ENCODE data around the gene OAF. TPM values are rescaled to one million over a fixed set of nuclear protein-coding genes. Genes with fewer than 3 reads are reported as not detected.

OAF gene
- total and polyA plus RNA-seq, 3 experiments from 2014 or later = 2.6 to 3.4 (median 3.0) TPM

GRCh38 chr11:120224361-120224760 lies 13.5 kb downstream of the OAF start:
- peaks cover 4 to 6% of the 10 kb centered on the region in 2 donors for H3K27me3 Mint-ChIP-seq

GRCh38 chr11:120224972-120225909 lies 14.4 kb downstream of the OAF start:
- Mint-ChIP-seq H3K9me3 (no peaks in the 10 kb centered on the region), H3K27ac (peak overlapping the region in 1 of 8 donors; percentile 22), H3K4me1 (peaks cover 0 to 7% (median 2%) of the 10 kb centered on the region in 3 donors), H3K27me3 (peaks cover 4 to 5% of the 10 kb centered on the region in 2 donors), H3K36me3 (no peaks in the 10 kb centered on the region), H3K4me3 (peak overlapping the region in 1 of 7 donors; percentile 24)
- Histone ChIP-seq H3K36me3 (ENCODE audit: insufficient read depth, low read length) (no peaks in the 10 kb centered on the region), H3K4me1 (ENCODE audit: insufficient read depth, low read length) (no peaks in the 10 kb centered on the region), H3K27me3 (ENCODE audit: insufficient read depth, low read length, poor library complexity, severe bottlenecking) (no peaks in the 10 kb centered on the region), H3K4me3 (ENCODE audit: low read length) (no peak overlapping the region), H3K27ac (ENCODE audit: low read depth, low read length) (no peak overlapping the region), H3K9me3 (ENCODE audit: low read length) (no peaks in the 10 kb centered on the region)
- ChIA-PET CTCF (interaction anchor here (1.2 kb wide), 1 partner anchor 13 kb away, joined by 4 read pairs; no protein-coding TSS in a partner anchor), POLR2A (no interaction called here)
- DNase-seq = peak in 1 of 5 donors; percentile 33

More at GRCh38 chr11:120224361-120224760, 13.5 kb downstream of the OAF start:
- Mint-ChIP-seq H3K9me3 (no peaks in the 10 kb centered on the region), H3K4me1 (peaks cover 0 to 7% (median 2%) of the 10 kb centered on the region in 3 donors), H3K4me3 (no peak overlapping the region), H3K27ac (peak overlapping the region in 1 of 8 donors; percentile 42), H3K36me3 (no peaks in the 10 kb centered on the region)
- ChIA-PET POLR2A (no interaction called here), CTCF (no interaction called here)
- Histone ChIP-seq H3K4me3 (ENCODE audit: low read length) (no peak overlapping the region), H3K36me3 (ENCODE audit: insufficient read depth, low read length) (no peaks in the 10 kb centered on the region), H3K4me1 (ENCODE audit: insufficient read depth, low read length) (no peaks in the 10 kb centered on the region), H3K27me3 (ENCODE audit: insufficient read depth, low read length, poor library complexity, severe bottlenecking) (no peaks in the 10 kb centered on the region), H3K9me3 (ENCODE audit: low read length) (no peaks in the 10 kb centered on the region), H3K27ac (ENCODE audit: low read depth, low read length) (no peak overlapping the region)
- DNase-seq = no peak

GRCh38 chr11:120226242-120226641 lies 15.4 kb downstream of the OAF start:
- no peak overlapping the region for H3K4me3 ChIP-seq (ENCODE audit: low read length)
- Mint-ChIP-seq H3K27ac (no peak overlapping the region), H3K9me3 (no peaks in the 10 kb centered on the region), H3K4me3 (no peak overlapping the region), H3K36me3 (no peaks in the 10 kb centered on the region), H3K27me3 (peaks cover 2 to 4% of the 10 kb centered on the region in 2 donors), H3K4me1 (peaks cover 0 to 7% (median 2%) of the 10 kb centered on the region in 3 donors)
- no peaks in the 10 kb centered on the region for H3K4me1 ChIP-seq (ENCODE audit: insufficient read depth, low read length)
- POLR2A ChIA-PET = no interaction called here
- no peaks in the 10 kb centered on the region for H3K36me3 ChIP-seq (ENCODE audit: insufficient read depth, low read length)
- DNase-seq = no peak
- no peaks in the 10 kb centered on the region for H3K9me3 ChIP-seq (ENCODE audit: low read length)
- no peaks in the 10 kb centered on the region for H3K27me3 ChIP-seq (ENCODE audit: insufficient read depth, low read length, poor library complexity, severe bottlenecking)
- H3K27ac ChIP-seq (ENCODE audit: low read depth, low read length) = no peak overlapping the region
- CTCF ChIA-PET = no interaction called here

- DNase-seq = no peak
- Mint-ChIP-seq H3K9me3 (no peaks in the 10 kb centered on the region), H3K27me3 (peaks cover 2 to 4% of the 10 kb centered on the region in 2 donors), H3K4me3 (no peak overlapping the region), H3K36me3 (no peaks in the 10 kb centered on the region), H3K27ac (no peak overlapping the region), H3K4me1 (peaks cover 0 to 7% (median 2%) of the 10 kb centered on the region in 3 donors)
- Histone ChIP-seq H3K9me3 (ENCODE audit: low read length) (no peaks in the 10 kb centered on the region), H3K27me3 (ENCODE audit: insufficient read depth, low read length, poor library complexity, severe bottlenecking) (no peaks in the 10 kb centered on the region), H3K36me3 (ENCODE audit: insufficient read depth, low read length) (no peaks in the 10 kb centered on the region), H3K27ac (ENCODE audit: low read depth, low read length) (no peak overlapping the region), H3K4me1 (ENCODE audit: insufficient read depth, low read length) (no peaks in the 10 kb centered on the region), H3K4me3 (ENCODE audit: low read length) (no peak overlapping the region)
- CTCF ChIA-PET = no interaction called here
- POLR2A ChIA-PET = no interaction called here
Observed at GRCh38 chr11:120226714-120227113, 15.9 kb downstream of the OAF start.

GRCh38 chr11:120227228-120227852 lies 16.5 kb downstream of the OAF start:
- peaks cover 2 to 4% of the 10 kb centered on the region in 2 donors for H3K27me3 Mint-ChIP-seq
- Histone ChIP-seq H3K36me3 (ENCODE audit: insufficient read depth, low read length) (no peaks in the 10 kb centered on the region), H3K27me3 (ENCODE audit: insufficient read depth, low read length, poor library complexity, severe bottlenecking) (no peaks in the 10 kb centered on the region), H3K9me3 (ENCODE audit: low read length) (no peaks in the 10 kb centered on the region), H3K4me3 (ENCODE audit: low read length) (no peak overlapping the region), H3K4me1 (ENCODE audit: insufficient read depth, low read length) (no peaks in the 10 kb centered on the region), H3K27ac (ENCODE audit: low read depth, low read length) (no peak overlapping the region)
- DNase-seq = no peak
- peak overlapping the region in 1 of 8 donors; percentile 69 for H3K27ac Mint-ChIP-seq
- CTCF ChIA-PET = no interaction called here
- peaks cover 0 to 7% (median 2%) of the 10 kb centered on the region in 3 donors for H3K4me1 Mint-ChIP-seq
- no peak overlapping the region for H3K4me3 Mint-ChIP-seq
- no peaks in the 10 kb centered on the region for H3K9me3 Mint-ChIP-seq
- POLR2A ChIA-PET = no interaction called here
- no peaks in the 10 kb centered on the region for H3K36me3 Mint-ChIP-seq

- no peaks in the 10 kb centered on the region for H3K27me3 ChIP-seq (ENCODE audit: insufficient read depth, low read length, poor library complexity, severe bottlenecking)
- H3K27ac Mint-ChIP-seq = no peak overlapping the region
- H3K4me3 ChIP-seq (ENCODE audit: low read length) = no peak overlapping the region
- no peak overlapping the region for H3K4me3 Mint-ChIP-seq
- H3K4me1 ChIP-seq (ENCODE audit: insufficient read depth, low read length) = no peaks in the 10 kb centered on the region
- peaks cover 4 to 10% of the 10 kb centered on the region in 2 donors for H3K27me3 Mint-ChIP-seq
- peaks cover 0 to 7% (median 2%) of the 10 kb centered on the region in 3 donors for H3K4me1 Mint-ChIP-seq
- no peaks in the 10 kb centered on the region for H3K36me3 Mint-ChIP-seq
- ChIA-PET POLR2A (no interaction called here), CTCF (interaction anchor here (1.0 to 1.2 kb wide), 4 partner anchors 15 to 121 kb away, joined by 3 to 4 read pairs (median 4); no protein-coding TSS in a partner anchor)
- DNase-seq = no peak
- no peak overlapping the region for H3K27ac ChIP-seq (ENCODE audit: low read depth, low read length)
- H3K9me3 Mint-ChIP-seq = no peaks in the 10 kb centered on the region
- H3K9me3 ChIP-seq (ENCODE audit: low read length) = no peaks in the 10 kb centered on the region
- no peaks in the 10 kb centered on the region for H3K36me3 ChIP-seq (ENCODE audit: insufficient read depth, low read length)
Observed at GRCh38 chr11:120228794-120229384, 18.1 kb downstream of the OAF start.

GRCh38 chr11:120229451-120230424 lies 18.9 kb downstream of the OAF start:
- no peaks in the 10 kb centered on the region for H3K27me3 ChIP-seq (ENCODE audit: insufficient read depth, low read length, poor library complexity, severe bottlenecking)
- no peaks in the 10 kb centered on the region for H3K36me3 ChIP-seq (ENCODE audit: insufficient read depth, low read length)
- no peak overlapping the region for H3K27ac Mint-ChIP-seq
- H3K27ac ChIP-seq (ENCODE audit: low read depth, low read length) = no peak overlapping the region
- no peaks in the 10 kb centered on the region for H3K36me3 Mint-ChIP-seq
- H3K9me3 Mint-ChIP-seq = no peaks in the 10 kb centered on the region
- no peak overlapping the region for H3K4me3 Mint-ChIP-seq
- H3K4me1 ChIP-seq (ENCODE audit: insufficient read depth, low read length) = no peaks in the 10 kb centered on the region
- CTCF ChIA-PET = interaction anchor here (1.0 to 1.2 kb wide), 5 partner anchors 15 to 122 kb away, joined by 3 to 4 read pairs (median 4); no protein-coding TSS in a partner anchor
- POLR2A ChIA-PET = no interaction called here
- no peaks in the 10 kb centered on the region for H3K9me3 ChIP-seq (ENCODE audit: low read length)
- no peak for DNase-seq
- H3K4me3 ChIP-seq (ENCODE audit: low read length) = no peak overlapping the region
- peaks cover 4 to 16% of the 10 kb centered on the region in 2 donors for H3K27me3 Mint-ChIP-seq
- peaks cover 0 to 3% (median 0%) of the 10 kb centered on the region in 3 donors for H3K4me1 Mint-ChIP-seq
